ENCODE results near the gene CCNY. TPM values are rescaled to one million over a fixed set of nuclear protein-coding genes. Genes with fewer than 3 reads are reported as not detected.

Gene CCNY
- total RNA-seq, 1 experiment from 2014 or later, result 51.9 TPM

DNA sequence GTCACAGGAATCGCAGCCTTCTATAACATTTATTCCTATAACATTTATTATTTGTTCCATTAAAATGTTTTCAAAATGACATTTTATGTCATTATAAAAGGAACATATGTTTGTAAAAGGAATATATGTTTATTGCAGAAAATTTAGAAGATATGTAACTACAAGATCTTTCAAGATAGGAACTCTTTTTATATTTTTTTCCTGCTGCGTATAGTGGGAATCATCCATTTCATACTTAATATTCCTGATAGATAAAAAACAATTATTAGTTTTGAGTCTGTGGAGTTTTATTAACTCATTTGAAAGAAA lies 55.6 kb downstream of the CCNY start:
- ChIA-PET CTCF (no interaction called here), POLR2A (no interaction called here)
- no TSS peak for BruUV-seq (replicated peaks)
- no peaks in the 10 kb centered on the region for H3K36me3 ChIP-seq (ENCODE audit: control insufficient read depth, insufficient read depth, low read length)
- in situ Hi-C loops (cut with HindIII; ENCODE audit: low pct_unique_long_range_greater_than_20kb, low sequenced_read_pairs), result no loop called here
- DNase-seq (ENCODE audit: low read depth, low spot score) (no peak), ATAC-seq (no peak)
- H3K27me3 ChIP-seq (ENCODE audit: control insufficient read depth, insufficient read depth, low read length), result no peaks in the 10 kb centered on the region
- intact Hi-C loops (cut with micrococcal nuclease; ENCODE audit: unreplicated experiment), result no loop called here
- H3K9me3 ChIP-seq (ENCODE audit: control insufficient read depth, insufficient read depth, low read depth, low read length), result no peaks in the 10 kb centered on the region; the same call in 1 of the 2 replicates
- H3K27ac ChIP-seq (ENCODE audit: low read length), result no peak overlapping the region
- no peak for TF ChIP-seq TCF7L2 (IDR thresholded peaks at IDR 0.05; ENCODE audit: low read depth, low read length)
- TF ChIP-seq, protein P1, sequence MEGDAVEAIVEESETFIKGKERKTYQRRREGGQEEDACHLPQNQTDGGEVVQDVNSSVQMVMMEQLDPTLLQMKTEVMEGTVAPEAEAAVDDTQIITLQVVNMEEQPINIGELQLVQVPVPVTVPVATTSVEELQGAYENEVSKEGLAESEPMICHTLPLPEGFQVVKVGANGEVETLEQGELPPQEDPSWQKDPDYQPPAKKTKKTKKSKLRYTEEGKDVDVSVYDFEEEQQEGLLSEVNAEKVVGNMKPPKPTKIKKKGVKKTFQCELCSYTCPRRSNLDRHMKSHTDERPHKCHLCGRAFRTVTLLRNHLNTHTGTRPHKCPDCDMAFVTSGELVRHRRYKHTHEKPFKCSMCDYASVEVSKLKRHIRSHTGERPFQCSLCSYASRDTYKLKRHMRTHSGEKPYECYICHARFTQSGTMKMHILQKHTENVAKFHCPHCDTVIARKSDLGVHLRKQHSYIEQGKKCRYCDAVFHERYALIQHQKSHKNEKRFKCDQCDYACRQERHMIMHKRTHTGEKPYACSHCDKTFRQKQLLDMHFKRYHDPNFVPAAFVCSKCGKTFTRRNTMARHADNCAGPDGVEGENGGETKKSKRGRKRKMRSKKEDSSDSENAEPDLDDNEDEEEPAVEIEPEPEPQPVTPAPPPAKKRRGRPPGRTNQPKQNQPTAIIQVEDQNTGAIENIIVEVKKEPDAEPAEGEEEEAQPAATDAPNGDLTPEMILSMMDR (IDR thresholded peaks at IDR 0.05), result no peak
- no peak for TF ChIP-seq SIN3A (IDR thresholded peaks at IDR 0.05; ENCODE audit: borderline replicate concordance, insufficient read depth, low read depth, low read length)
- no peak for TF ChIP-seq POLR2AphosphoS5 (IDR thresholded peaks at IDR 0.05; ENCODE audit: low read depth, low read length)
- TF ChIP-seq, protein P2, sequence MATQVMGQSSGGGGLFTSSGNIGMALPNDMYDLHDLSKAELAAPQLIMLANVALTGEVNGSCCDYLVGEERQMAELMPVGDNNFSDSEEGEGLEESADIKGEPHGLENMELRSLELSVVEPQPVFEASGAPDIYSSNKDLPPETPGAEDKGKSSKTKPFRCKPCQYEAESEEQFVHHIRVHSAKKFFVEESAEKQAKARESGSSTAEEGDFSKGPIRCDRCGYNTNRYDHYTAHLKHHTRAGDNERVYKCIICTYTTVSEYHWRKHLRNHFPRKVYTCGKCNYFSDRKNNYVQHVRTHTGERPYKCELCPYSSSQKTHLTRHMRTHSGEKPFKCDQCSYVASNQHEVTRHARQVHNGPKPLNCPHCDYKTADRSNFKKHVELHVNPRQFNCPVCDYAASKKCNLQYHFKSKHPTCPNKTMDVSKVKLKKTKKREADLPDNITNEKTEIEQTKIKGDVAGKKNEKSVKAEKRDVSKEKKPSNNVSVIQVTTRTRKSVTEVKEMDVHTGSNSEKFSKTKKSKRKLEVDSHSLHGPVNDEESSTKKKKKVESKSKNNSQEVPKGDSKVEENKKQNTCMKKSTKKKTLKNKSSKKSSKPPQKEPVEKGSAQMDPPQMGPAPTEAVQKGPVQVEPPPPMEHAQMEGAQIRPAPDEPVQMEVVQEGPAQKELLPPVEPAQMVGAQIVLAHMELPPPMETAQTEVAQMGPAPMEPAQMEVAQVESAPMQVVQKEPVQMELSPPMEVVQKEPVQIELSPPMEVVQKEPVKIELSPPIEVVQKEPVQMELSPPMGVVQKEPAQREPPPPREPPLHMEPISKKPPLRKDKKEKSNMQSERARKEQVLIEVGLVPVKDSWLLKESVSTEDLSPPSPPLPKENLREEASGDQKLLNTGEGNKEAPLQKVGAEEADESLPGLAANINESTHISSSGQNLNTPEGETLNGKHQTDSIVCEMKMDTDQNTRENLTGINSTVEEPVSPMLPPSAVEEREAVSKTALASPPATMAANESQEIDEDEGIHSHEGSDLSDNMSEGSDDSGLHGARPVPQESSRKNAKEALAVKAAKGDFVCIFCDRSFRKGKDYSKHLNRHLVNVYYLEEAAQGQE (IDR thresholded peaks at IDR 0.05; ENCODE audit: insufficient read depth in 1 of 2, low read depth in 2 of 2, low read length in 1 of 2), result no peak
- H3K4me3 ChIP-seq (ENCODE audit: low read depth in 2 of 2, low read length in 2 of 2), result no peak overlapping the region
- H3K4me1 ChIP-seq (ENCODE audit: control insufficient read depth, insufficient read depth, low read length), result no peaks in the 10 kb centered on the region

DNA sequence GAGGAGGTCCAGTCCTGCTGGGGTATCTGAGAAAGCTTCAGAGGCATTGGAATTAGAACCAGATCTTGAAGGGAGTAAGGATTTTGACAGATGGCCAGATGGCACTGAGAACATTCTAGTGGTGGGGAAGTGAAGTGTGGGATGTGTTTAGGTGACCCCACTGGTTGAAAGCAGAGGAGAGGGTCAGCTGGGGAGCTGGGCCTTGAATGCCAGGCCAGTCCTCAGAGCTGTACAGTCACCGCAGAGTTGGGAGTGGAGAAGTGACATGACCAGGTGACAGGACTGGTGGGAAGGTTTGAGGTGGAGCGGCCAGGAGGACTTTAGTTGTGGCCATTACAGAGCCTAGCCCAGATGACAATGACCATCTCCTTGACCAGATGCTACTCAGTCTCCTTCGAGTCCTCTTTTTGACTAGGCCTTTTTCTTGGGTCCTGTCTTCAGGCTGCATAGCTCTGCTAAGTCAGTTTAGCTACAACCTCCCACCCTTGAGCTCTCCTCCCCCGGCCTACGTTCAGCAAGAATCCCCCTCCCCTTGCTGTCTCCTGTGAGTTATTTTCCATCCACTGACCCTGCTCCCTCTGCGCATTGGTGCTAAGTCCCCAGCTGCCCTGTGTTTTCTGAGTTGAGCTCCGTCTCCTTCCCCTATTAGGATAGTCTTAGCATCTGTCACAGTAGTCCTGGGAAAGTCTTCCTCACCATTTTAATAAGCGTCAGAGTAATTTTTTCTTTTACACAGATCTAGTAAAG lies 56.3 kb downstream of the CCNY start:
- no TSS peak for BruUV-seq (replicated peaks)
- H3K4me1 ChIP-seq (ENCODE audit: control insufficient read depth, insufficient read depth, low read length), result no peaks in the 10 kb centered on the region
- ChIA-PET POLR2A (no interaction called here), CTCF (no interaction called here)
- no peaks in the 10 kb centered on the region for H3K36me3 ChIP-seq (ENCODE audit: control insufficient read depth, insufficient read depth, low read length)
- in situ Hi-C loops (cut with HindIII; ENCODE audit: low pct_unique_long_range_greater_than_20kb, low sequenced_read_pairs), result no loop called here
- intact Hi-C loops (cut with micrococcal nuclease; ENCODE audit: unreplicated experiment), result no loop called here
- DNase-seq (ENCODE audit: low read depth, low spot score), result no peak
- H3K27me3 ChIP-seq (ENCODE audit: control insufficient read depth, insufficient read depth, low read length), result no peaks in the 10 kb centered on the region
- no peak for ATAC-seq
- H3K27ac ChIP-seq (ENCODE audit: low read length), result no peak overlapping the region
- TF ChIP-seq, protein P1 (IDR thresholded peaks at IDR 0.05), result no peak
- TF ChIP-seq POLR2AphosphoS5 (IDR thresholded peaks at IDR 0.05; ENCODE audit: low read depth, low read length) (no peak), TCF7L2 (IDR thresholded peaks at IDR 0.05; ENCODE audit: low read depth, low read length) (no peak), SIN3A (IDR thresholded peaks at IDR 0.05; ENCODE audit: borderline replicate concordance, insufficient read depth, low read depth, low read length) (no peak)
- TF ChIP-seq, protein P2 (IDR thresholded peaks at IDR 0.05; ENCODE audit: insufficient read depth in 1 of 2, low read depth in 2 of 2, low read length in 1 of 2), result no peak
- no peaks in the 10 kb centered on the region; the same call in 1 of the 2 replicates for H3K9me3 ChIP-seq (ENCODE audit: control insufficient read depth, insufficient read depth, low read depth, low read length)
- H3K4me3 ChIP-seq (ENCODE audit: low read depth in 2 of 2, low read length in 2 of 2), result no peak overlapping the region

Measured in Panc1 (cell line).